Lower lobe of right lung (tissue), 2 donors: ENCODE results near the gene DACT3. TPM values are rescaled to one million over a fixed set of nuclear protein-coding genes. Genes with fewer than 3 reads are reported as not detected.
A peak's percentile ranks its signal among the peaks of the same experiment; 100 is the strongest.

Source experiments
- ATAC-seq, 2 donors: fragments of 200-7000 bp; cut with Tn5 transposase; one replicate each; pipeline ENCODE4 v1.9.1; 2020 to 2022; ENCODE audit warnings: mild to moderate bottlenecking in 2 of 2, moderate library complexity in 2 of 2
- DNase-seq: peaks from one replicate; pipeline ENCODE4 v3.0.0-alpha.2; 2020
- H3K27ac ChIP-seq: fragments of 200-600 bp; one replicate; pipeline ENCODE4 v1.8.0; 2022
- H3K27me3 ChIP-seq: fragments of 200-600 bp; one replicate; pipeline ENCODE4 v1.8.0; 2022; ENCODE audit warnings: low read depth
- H3K36me3 ChIP-seq: fragments of 200-600 bp; one replicate; pipeline ENCODE4 v1.8.0; 2022; ENCODE audit warnings: mild to moderate bottlenecking
- H3K4me1 ChIP-seq: fragments of 200-600 bp; one replicate; pipeline ENCODE4 v1.8.0; 2022
- H3K4me3 ChIP-seq: fragments of 200-600 bp; one replicate; pipeline ENCODE4 v1.8.0; 2022; ENCODE audit warnings: mild to moderate bottlenecking
- H3K9me3 ChIP-seq: fragments of 200-600 bp; one replicate; pipeline ENCODE4 v1.8.0; 2022
- intact Hi-C: fragments of 100-400 bp; cut with DNase I; formaldehyde crosslinking; loops from one replicate; pipeline ENCODE4 v1.11.0; 2022
- total RNA-seq: library from RNA; stranded (reverse); fragmentation: NEBNext Ultra II Directional; extraction: Animal tissue kit (Norgen Biotek cat#: 25700); gene quantifications from one replicate; pipeline ENCODE4 v1.2.1, GENCODE V29; 2021
- TF ChIP-seq, protein P1 (sequence below): fragments of 200-600 bp; IDR thresholded peaks from one replicate; pipeline ENCODE4 v1.8.0; 2022; ENCODE audit warnings: antibody characterized with exemption, mild to moderate bottlenecking
- donor health status: DM: no; HTN: yes; CAD: no; lungs with severe emphysema.

Gene DACT3
- total RNA-seq, 1 donor from 2014 or later = 4.9 TPM

DNA sequence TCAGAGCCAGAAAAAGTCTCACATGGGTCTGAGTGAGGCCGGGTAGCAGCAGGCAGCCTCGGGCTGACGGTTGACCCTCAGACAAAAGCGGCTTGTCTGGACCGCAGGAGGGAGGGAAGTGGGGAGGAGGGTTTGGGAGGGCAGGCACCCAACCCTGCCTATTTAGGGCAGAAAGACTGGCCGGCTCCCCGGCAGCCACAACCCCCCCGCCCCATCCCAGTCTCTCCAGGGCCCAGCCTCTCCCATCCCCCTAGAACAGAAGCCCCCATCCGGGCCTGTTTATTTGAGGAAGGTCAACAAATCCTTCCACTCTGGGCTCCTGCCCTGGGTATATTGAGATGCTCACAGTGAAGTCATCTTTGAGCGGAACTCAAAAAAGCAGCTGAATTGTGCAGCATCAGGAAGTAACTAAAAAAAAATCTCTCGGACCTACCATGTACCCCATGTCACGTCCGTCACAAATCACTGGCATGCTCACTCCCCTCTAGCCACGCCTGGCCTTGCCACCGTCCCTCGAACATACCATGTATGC, 6.3 kb downstream of the DACT3 start:
- H3K27me3 ChIP-seq = peaks cover 47% of the 10 kb centered on the region
- intact Hi-C loops = no loop called here
- TF ChIP-seq, protein P1, sequence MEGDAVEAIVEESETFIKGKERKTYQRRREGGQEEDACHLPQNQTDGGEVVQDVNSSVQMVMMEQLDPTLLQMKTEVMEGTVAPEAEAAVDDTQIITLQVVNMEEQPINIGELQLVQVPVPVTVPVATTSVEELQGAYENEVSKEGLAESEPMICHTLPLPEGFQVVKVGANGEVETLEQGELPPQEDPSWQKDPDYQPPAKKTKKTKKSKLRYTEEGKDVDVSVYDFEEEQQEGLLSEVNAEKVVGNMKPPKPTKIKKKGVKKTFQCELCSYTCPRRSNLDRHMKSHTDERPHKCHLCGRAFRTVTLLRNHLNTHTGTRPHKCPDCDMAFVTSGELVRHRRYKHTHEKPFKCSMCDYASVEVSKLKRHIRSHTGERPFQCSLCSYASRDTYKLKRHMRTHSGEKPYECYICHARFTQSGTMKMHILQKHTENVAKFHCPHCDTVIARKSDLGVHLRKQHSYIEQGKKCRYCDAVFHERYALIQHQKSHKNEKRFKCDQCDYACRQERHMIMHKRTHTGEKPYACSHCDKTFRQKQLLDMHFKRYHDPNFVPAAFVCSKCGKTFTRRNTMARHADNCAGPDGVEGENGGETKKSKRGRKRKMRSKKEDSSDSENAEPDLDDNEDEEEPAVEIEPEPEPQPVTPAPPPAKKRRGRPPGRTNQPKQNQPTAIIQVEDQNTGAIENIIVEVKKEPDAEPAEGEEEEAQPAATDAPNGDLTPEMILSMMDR = no peak
- ATAC-seq = no peak
- DNase-seq = no peak
- H3K4me3 ChIP-seq = no peak overlapping the region
- no peaks in the 10 kb centered on the region for H3K9me3 ChIP-seq
- no peak overlapping the region for H3K27ac ChIP-seq
- H3K4me1 ChIP-seq = peaks cover 5% of the 10 kb centered on the region
- no peaks in the 10 kb centered on the region for H3K36me3 ChIP-seq

DNA sequence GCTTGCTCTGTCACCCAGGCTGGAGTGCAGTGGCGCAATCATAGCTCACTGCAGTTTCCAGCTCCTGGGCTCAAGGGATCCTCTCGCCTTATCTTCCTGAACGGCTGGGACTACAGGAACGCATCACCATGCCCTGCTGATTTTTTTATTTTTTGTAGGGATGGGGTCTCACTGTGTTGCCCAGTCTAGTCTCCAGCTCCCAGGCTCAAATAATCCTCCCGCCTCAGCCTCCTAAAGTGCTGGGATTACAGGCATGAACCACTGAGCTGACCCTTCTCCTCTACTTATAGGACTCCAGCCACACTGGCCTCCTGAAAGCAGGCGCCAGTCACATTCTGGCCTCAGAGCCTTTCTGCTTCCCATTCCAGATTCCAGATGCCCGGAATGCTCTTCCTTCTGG, 10.5 kb downstream of the DACT3 start:
- ATAC-seq (no peak), DNase-seq (no peak)
- Histone ChIP-seq H3K4me1 (no peaks in the 10 kb centered on the region), H3K4me3 (no peak overlapping the region), H3K27ac (no peak overlapping the region), H3K9me3 (no peaks in the 10 kb centered on the region), H3K27me3 (peaks cover 47% of the 10 kb centered on the region), H3K36me3 (no peaks in the 10 kb centered on the region)
- intact Hi-C loops = no loop called here
- TF ChIP-seq, protein P1 = no peak

DNA sequence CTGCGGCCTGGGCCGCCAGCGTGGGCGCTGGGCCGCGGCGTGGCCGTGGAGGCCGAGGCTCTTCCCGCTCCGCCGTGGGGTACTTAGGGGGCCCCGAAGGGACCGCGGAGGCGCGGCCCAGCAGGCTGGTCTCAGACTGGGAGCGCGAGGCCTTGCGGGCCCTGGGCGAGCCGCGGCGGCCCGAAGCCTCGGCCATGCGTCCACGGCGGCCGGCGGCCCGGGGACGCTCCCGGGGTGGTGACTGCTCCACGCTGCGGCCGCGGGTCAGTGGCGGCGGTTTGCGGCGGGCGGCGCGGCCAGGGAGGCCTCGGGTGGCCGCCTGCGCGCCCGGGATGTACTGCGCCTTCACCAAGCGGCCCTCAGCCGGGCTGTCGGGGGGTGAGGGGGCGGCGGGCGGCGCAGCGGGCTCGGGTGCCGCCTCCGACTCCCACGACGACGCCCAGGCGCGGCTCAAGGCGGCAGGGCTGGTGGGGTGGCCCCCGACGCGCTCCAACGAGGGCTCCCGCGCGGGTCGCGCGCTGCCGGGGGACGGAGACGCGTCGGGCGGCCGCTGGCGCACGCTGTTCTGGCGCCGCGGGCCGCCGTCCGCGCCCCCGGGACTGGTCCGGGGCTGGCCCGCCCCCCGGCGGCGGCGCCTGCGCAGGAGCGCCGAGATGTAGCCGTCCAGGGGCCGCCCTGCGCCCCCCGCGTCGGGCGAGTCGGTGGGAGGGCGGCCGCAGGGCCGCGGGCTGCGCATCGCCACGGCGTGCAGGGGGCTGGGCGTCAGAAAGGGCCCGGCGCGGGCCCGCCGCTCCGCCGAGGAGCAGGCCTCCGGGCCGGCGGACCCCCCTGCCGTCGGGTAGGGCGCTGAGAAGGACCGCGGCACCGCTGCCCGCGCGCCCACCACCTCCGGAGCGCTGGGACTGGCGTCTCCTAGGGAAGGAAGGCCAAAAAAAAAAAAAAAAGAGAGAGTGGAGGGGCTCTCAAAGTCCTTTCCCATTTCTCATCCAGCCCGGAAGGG, 11.7 kb downstream of the DACT3 start:
- TF ChIP-seq, protein P1 = no peak
- no peak for DNase-seq
- intact Hi-C loops = no loop called here

DNA sequence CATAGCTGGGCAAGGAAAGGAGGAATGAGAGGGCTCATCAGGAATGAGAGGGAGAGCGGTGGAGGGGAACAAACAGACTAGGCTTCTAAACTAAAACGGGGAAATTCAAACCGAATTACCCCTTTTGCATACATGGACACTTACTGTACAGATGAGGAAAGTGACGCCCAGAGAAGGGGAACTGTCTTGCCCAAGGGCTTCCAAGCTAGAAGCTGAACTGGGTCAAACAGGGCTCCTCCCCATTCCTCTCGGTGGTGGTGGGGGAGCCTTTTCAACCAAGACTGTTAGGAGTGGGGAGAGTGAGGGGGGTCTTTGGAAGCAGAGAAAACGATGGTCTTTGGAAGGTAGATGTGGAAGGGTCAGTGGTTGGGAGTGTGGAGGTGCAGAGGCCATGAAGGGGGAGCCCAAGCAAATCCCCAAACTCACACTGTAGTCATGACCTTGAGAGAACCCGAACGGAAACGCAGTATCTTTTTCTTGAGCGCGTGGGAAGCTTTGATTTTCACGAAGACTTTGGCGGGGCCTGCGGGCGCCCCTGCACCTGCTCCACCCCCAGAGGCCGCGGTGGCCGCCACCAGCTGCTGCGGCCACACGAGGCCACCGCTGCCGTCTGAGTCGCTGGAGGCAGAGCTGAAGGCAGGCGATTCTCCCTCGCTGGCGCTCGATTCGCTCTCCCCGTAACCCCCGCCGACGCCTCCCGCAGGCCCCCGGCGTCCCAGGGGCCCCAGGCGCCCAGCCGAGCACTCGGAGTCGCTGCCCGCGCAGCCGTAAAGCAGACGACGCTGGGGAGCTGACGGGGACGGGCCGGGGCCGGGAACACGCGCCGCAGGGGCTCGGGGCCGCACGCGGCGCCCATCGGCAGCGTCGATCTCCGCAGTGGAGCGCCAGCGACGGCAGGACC, 12.7 kb downstream of the DACT3 start:
- Histone ChIP-seq H3K9me3 (no peaks in the 10 kb centered on the region), H3K27ac (no peak overlapping the region), H3K27me3 (peaks cover 37% of the 10 kb centered on the region), H3K4me3 (no peak overlapping the region), H3K4me1 (no peaks in the 10 kb centered on the region), H3K36me3 (no peaks in the 10 kb centered on the region)
- ATAC-seq (peak; percentile 40 to 64), DNase-seq (no peak)
- TF ChIP-seq, protein P1 = no peak
- intact Hi-C loops = no loop called here

More for the DNA sequence above, 11.7 kb downstream of the DACT3 start:
- Histone ChIP-seq H3K9me3 (no peaks in the 10 kb centered on the region), H3K27me3 (peaks cover 43% of the 10 kb centered on the region), H3K4me1 (no peaks in the 10 kb centered on the region), H3K4me3 (no peak overlapping the region), H3K27ac (no peak overlapping the region), H3K36me3 (no peaks in the 10 kb centered on the region)
- ATAC-seq = no peak

DNA sequence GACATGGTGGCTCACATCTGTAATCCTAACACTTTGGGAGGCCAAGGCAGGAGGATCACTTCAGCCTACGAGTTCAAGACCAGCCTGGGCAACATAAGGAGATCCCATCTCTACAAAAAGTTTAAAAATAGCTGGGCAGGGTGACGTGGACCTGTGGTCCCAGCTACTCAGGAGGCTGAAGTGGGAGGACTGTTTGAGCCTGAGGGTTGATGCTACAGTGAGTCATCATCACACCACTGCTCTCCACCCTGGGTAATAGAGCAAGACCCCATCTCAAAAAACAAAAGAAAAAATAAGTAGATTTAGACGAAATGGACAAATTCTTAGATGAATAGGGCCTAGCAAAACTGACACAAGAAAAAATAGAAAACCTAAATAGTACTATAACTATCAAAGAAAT, 14.6 kb downstream of the DACT3 start:
- TF ChIP-seq, protein P1 = no peak
- H3K27ac ChIP-seq = no peak overlapping the region
- ATAC-seq = no peak
- H3K9me3 ChIP-seq = no peaks in the 10 kb centered on the region
- no peak overlapping the region for H3K4me3 ChIP-seq
- intact Hi-C loops = no loop called here
- H3K36me3 ChIP-seq = no peaks in the 10 kb centered on the region
- peaks cover 30% of the 10 kb centered on the region for H3K27me3 ChIP-seq
- no peaks in the 10 kb centered on the region for H3K4me1 ChIP-seq
- no peak for DNase-seq
